ENCODE measurements around the gene PLCL2. TPM values are rescaled to one million over a fixed set of nuclear protein-coding genes. Genes with fewer than 3 reads are reported as not detected.

PLCL2 gene
- total and polyA plus RNA-seq, 10 of the 15 experiments (the other 5 are each of a cell fraction or from before 2014, with no cell fraction given) = 7.5 to 37.3 (median 21.7) TPM

DNA sequence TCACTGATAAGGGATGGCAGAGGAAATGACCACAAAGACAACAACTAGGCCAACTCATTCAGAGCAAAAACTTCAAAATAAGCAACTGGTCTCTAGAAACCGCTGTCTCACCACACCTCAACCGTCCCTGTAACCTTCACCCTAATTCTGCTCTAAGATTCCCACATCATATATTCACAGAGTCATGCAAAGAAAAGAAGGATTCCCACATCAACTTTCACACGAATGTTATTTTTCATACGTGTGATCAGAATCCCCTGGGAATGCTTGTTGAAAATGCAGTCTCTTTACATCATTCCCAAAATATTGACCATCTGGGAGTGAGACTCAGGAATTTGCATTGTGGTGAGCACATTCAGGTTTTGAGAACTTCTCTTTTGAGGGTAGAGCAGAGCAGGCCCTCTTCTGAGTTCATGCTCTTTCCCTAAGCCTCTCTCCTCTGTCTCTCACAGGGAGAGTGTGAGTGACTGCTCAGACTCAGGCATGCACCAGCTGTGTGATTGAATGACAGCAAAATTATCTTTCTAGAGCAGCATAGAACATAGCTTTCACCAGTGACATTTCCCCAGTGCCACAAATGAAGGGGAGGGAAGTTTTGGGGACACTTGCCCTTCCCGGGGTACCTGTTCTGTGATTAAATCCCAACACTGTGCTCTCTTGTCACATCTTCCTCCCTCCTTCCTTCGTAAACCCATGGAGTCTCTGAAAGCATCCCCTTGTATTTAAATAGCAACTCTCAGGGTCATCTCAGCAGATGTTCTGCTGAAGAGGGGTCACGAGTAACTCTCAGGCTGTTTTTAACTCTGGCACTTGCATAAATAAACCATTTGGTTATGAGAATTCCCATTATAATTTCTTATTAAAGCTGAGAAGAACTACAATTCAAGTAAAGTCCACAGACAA lies 170.9 kb downstream of the PLCL2 start (continued):
- TF ChIP-seq ZNF207 (IDR thresholded peaks at IDR 0.05; ENCODE audit: borderline replicate concordance) (0 out of 2 replicates have a peak, but pooled peaks have one; percentile 31), ZNF687 (IDR thresholded peaks at IDR 0.05) (peak; percentile 46), GATAD2B (conservative IDR thresholded peaks at IDR 0.05; ENCODE audit: low read depth) (peak; percentile 97), EP300 (IDR thresholded peaks at IDR 0.05; ENCODE audit: borderline replicate concordance in 1 of 2, control insufficient read depth in 1 of 2, low read depth in 2 of 2, low read length in 2 of 2) (peak; percentile 73 to 88), SREBF1 (IDR thresholded peaks at IDR 0.05; ENCODE audit: low read length) (no peak), MEF2B (IDR thresholded peaks at IDR 0.05; ENCODE audit: partially characterized antibody, poor library complexity, severe bottlenecking) (peak; percentile 96), FOXM1 (IDR thresholded peaks at IDR 0.05; ENCODE audit: low read depth, low read length) (peak; percentile 94), POLR2AphosphoS2 (IDR thresholded peaks at IDR 0.05; ENCODE audit: low read depth, low read length) (no peak), ZNF24 (IDR thresholded peaks at IDR 0.05) (no peak), MYB (IDR thresholded peaks at IDR 0.05; ENCODE audit: borderline replicate concordance, low read depth, low read length) (peak; percentile 77; the same call in 1 of the 2 replicates), FOXK2 (IDR thresholded peaks at IDR 0.05) (no peak), CBX5 (IDR thresholded peaks at IDR 0.05; ENCODE audit: low read depth) (peak; percentile 63; the same call in 1 of the 2 replicates), TBL1XR1 (IDR thresholded peaks at IDR 0.05; ENCODE audit: low read depth, low read length) (peak; percentile 83; the same call in 1 of the 2 replicates), IRF4 (IDR thresholded peaks at IDR 0.05; ENCODE audit: low read depth, low read length) (peak; percentile 62; the same call in 1 of the 2 replicates)
- TF ChIP-seq, protein P1, sequence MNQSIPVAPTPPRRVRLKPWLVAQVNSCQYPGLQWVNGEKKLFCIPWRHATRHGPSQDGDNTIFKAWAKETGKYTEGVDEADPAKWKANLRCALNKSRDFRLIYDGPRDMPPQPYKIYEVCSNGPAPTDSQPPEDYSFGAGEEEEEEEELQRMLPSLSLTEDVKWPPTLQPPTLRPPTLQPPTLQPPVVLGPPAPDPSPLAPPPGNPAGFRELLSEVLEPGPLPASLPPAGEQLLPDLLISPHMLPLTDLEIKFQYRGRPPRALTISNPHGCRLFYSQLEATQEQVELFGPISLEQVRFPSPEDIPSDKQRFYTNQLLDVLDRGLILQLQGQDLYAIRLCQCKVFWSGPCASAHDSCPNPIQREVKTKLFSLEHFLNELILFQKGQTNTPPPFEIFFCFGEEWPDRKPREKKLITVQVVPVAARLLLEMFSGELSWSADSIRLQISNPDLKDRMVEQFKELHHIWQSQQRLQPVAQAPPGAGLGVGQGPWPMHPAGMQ (IDR thresholded peaks at IDR 0.05; ENCODE audit: borderline replicate concordance) = no peak
- TF ChIP-seq, protein P2, sequence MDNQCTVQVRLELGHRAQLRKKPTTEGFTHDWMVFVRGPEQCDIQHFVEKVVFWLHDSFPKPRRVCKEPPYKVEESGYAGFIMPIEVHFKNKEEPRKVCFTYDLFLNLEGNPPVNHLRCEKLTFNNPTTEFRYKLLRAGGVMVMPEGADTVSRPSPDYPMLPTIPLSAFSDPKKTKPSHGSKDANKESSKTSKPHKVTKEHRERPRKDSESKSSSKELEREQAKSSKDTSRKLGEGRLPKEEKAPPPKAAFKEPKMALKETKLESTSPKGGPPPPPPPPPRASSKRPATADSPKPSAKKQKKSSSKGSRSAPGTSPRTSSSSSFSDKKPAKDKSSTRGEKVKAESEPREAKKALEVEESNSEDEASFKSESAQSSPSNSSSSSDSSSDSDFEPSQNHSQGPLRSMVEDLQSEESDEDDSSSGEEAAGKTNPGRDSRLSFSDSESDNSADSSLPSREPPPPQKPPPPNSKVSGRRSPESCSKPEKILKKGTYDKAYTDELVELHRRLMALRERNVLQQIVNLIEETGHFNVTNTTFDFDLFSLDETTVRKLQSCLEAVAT (IDR thresholded peaks at IDR 0.05) = peak; percentile 57; the same call in 1 of the 2 replicates
- TF ChIP-seq, protein P3, sequence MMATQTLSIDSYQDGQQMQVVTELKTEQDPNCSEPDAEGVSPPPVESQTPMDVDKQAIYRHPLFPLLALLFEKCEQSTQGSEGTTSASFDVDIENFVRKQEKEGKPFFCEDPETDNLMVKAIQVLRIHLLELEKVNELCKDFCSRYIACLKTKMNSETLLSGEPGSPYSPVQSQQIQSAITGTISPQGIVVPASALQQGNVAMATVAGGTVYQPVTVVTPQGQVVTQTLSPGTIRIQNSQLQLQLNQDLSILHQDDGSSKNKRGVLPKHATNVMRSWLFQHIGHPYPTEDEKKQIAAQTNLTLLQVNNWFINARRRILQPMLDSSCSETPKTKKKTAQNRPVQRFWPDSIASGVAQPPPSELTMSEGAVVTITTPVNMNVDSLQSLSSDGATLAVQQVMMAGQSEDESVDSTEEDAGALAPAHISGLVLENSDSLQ (IDR thresholded peaks at IDR 0.05) = peak; percentile 94
- TF ChIP-seq, protein P4, sequence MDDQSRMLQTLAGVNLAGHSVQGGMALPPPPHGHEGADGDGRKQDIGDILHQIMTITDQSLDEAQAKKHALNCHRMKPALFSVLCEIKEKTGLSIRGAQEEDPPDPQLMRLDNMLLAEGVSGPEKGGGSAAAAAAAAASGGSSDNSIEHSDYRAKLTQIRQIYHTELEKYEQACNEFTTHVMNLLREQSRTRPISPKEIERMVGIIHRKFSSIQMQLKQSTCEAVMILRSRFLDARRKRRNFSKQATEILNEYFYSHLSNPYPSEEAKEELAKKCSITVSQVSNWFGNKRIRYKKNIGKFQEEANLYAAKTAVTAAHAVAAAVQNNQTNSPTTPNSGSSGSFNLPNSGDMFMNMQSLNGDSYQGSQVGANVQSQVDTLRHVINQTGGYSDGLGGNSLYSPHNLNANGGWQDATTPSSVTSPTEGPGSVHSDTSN (IDR thresholded peaks at IDR 0.05; ENCODE audit: insufficient replicate concordance, low read depth, low read length) = peak; percentile 75

All from GM12878 (cell line).